ENCODE data around the gene FCN3. TPM values are rescaled to one million over a fixed set of nuclear protein-coding genes. Genes with fewer than 3 reads are reported as not detected.
"Not testable (repeated sequence)": the region's sequence is repeated elsewhere in the genome, so short reads cannot be mapped to it uniquely, and the experiment has no call there.

FCN3 gene
- 100 to 1,000 TPM in 1 of 3 donors, 10 to 100 TPM in 1, 1 to 10 TPM in 1; 8.8 to 133 (median 63.9) TPM for polyA plus RNA-seq

GRCh38 chr1:27374362-27375086 lies at the start of gene FCN3:
FCN3 (minus strand) TSS chr1:27374824; CDS start chr1:27374818, 6 bp downstream.
- no peak within 1 kb of the TSS for H3K27ac ChIP-seq (ENCODE audit: low read depth, low read length)
- WGBS, 3 donors, result 67 to 84% (median 76%) methylated on average over 4 of the region's 4 CpGs

- H3K27ac ChIP-seq (ENCODE audit: low read depth, low read length), result no peak overlapping the region
- WGBS, 3 donors, result 72 to 81% (median 75%) methylated on average over 4 of the region's 4 CpGs
Observed at GRCh38 chr1:27423709-27424108, 49.1 kb upstream of the FCN3 start.

- H3K27ac ChIP-seq (ENCODE audit: low read depth, low read length), result no peak overlapping the region
- WGBS, 3 donors, result 39 to 52% (median 47%) methylated on average over 14 of the region's 14 CpGs
Observed at GRCh38 chr1:27418326-27419185, 43.9 kb upstream of the FCN3 start.

GRCh38 chr1:27417713-27418112 lies 43.1 kb upstream of the FCN3 start:
- 68 to 83% (median 76%) methylated on average over 3 of the region's 3 CpGs for WGBS, 3 donors
- H3K27ac ChIP-seq (ENCODE audit: low read depth, low read length), result no peak overlapping the region

- WGBS, 3 donors, result 60 to 71% (median 61%) methylated on average over 3 of the region's 3 CpGs
- no peak overlapping the region for H3K27ac ChIP-seq (ENCODE audit: low read depth, low read length)
Observed at GRCh38 chr1:27416387-27417111, 41.9 kb upstream of the FCN3 start.

GRCh38 chr1:27414091-27414490 lies 39.5 kb upstream of the FCN3 start:
- WGBS, 3 donors, result 88 to 95% (median 89%) methylated on average over 1 of the region's 1 CpG
- H3K27ac ChIP-seq (ENCODE audit: low read depth, low read length), result no peak overlapping the region

- no peak overlapping the region for H3K27ac ChIP-seq (ENCODE audit: low read depth, low read length)
- 48 to 63% (median 58%) methylated on average over 4 of the region's 4 CpGs for WGBS, 3 donors
Observed at GRCh38 chr1:27413004-27413403, 38.4 kb upstream of the FCN3 start.

GRCh38 chr1:27412502-27412901 lies 37.9 kb upstream of the FCN3 start:
- H3K27ac ChIP-seq (ENCODE audit: low read depth, low read length), result no peak overlapping the region

GRCh38 chr1:27410709-27411108 lies 36.1 kb upstream of the FCN3 start:
- H3K27ac ChIP-seq (ENCODE audit: low read depth, low read length), result no peak overlapping the region
- 77 to 88% (median 85%) methylated on average over 2 of the region's 2 CpGs for WGBS, 3 donors

More at GRCh38 chr1:27412502-27412901, 37.9 kb upstream of the FCN3 start:
- WGBS, 3 donors, result 90 to 93% (median 93%) methylated on average over 4 of the region's 4 CpGs

- H3K27ac ChIP-seq (ENCODE audit: low read depth, low read length), result no peak overlapping the region
- 93 to 95% (median 94%) methylated on average over 11 of the region's 11 CpGs for WGBS, 3 donors
Observed at GRCh38 chr1:27409669-27410068, 35.0 kb upstream of the FCN3 start.

- H3K27ac ChIP-seq (ENCODE audit: low read depth, low read length), result no peak overlapping the region
Observed at GRCh38 chr1:27408151-27408550, 33.5 kb upstream of the FCN3 start.

GRCh38 chr1:27406791-27407190 lies 32.2 kb upstream of the FCN3 start:
- WGBS, 3 donors, result 61 to 83% (median 83%) methylated on average over 2 of the region's 2 CpGs

More at GRCh38 chr1:27408151-27408550, 33.5 kb upstream of the FCN3 start:
- WGBS, 3 donors, result 92 to 96% (median 95%) methylated on average over 9 of the region's 9 CpGs

GRCh38 chr1:27406362-27406680 lies 31.7 kb upstream of the FCN3 start:
- 63 to 82% (median 73%) methylated on average over 4 of the region's 4 CpGs for WGBS, 3 donors
- H3K27ac ChIP-seq (ENCODE audit: low read depth, low read length), result no peak overlapping the region

More at GRCh38 chr1:27406791-27407190, 32.2 kb upstream of the FCN3 start:
- not testable (repeated sequence) for H3K27ac ChIP-seq (ENCODE audit: low read depth, low read length)

- 68 to 77% (median 77%) methylated on average over 15 to 17 of the region's 18 CpGs for WGBS, 3 donors
- H3K27ac ChIP-seq (ENCODE audit: low read depth, low read length), result not testable (repeated sequence)
Observed at GRCh38 chr1:27405598-27406361, 31.2 kb upstream of the FCN3 start.

- no peak overlapping the region for H3K27ac ChIP-seq (ENCODE audit: low read depth, low read length)
- WGBS, 3 donors, result 56 to 67% (median 57%) methylated on average over 13 of the region's 13 CpGs
Observed at GRCh38 chr1:27405074-27405473, 30.4 kb upstream of the FCN3 start.

- no peak overlapping the region for H3K27ac ChIP-seq (ENCODE audit: low read depth, low read length)
Observed at GRCh38 chr1:27403931-27404330, 29.3 kb upstream of the FCN3 start.

GRCh38 chr1:27403065-27403726 lies 28.6 kb upstream of the FCN3 start:
- no peak overlapping the region for H3K27ac ChIP-seq (ENCODE audit: low read depth, low read length)
- 20 to 73% (median 24%) methylated on average over 23 to 24 of the region's 24 CpGs for WGBS, 3 donors

GRCh38 chr1:27402349-27402754 lies 27.7 kb upstream of the FCN3 start:
- WGBS, 3 donors, result 22 to 25% (median 25%) methylated on average over 8 of the region's 8 CpGs
- no peak overlapping the region for H3K27ac ChIP-seq (ENCODE audit: low read depth, low read length)

Measured in adipose tissue (tissue), 3 donors.